NCI-H1417 treated with DMSO at 0.1 percent for 48 hours (cell line): ENCODE data around the gene ERC2.

Source experiments
- DNase-seq: peaks from one replicate; lab custom pipeline; 2025; lab: John Stamatoyannopoulos, UW

Gene ERC2

GRCh38 chr3:56424885-56425284, 43.4 kb downstream of the ERC2 start:
- DNase-seq = no peak

GRCh38 chr3:56424336-56424735, 43.9 kb downstream of the ERC2 start:
- DNase-seq = no peak

- no peak for DNase-seq
These were observed 44.6 kb downstream of the ERC2 start for GRCh38 chr3:56423661-56424099.

DNA sequence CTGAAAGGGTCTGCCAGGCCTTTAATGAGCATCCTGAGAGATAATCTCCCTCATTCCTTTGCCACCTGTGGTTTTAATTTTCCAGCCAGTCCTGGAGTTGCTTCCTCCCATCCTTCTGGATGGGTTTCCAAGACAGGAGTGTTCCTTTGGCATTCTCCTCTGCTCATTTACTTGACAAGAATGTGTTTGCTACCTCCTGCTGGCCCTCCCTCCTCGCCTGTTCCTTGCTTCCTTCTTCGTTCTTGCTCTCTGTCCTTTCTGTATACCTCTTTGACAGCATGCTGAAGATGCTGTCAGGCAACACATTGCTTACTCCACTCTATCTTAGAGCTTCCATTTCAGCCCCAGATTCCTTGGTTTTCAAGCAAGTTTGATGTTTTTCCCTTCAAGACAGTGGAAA, 46.0 kb downstream of the ERC2 start:
- no peak for DNase-seq

- DNase-seq = no peak
These were observed 47.1 kb downstream of the ERC2 start for GRCh38 chr3:56421205-56421604.

DNA sequence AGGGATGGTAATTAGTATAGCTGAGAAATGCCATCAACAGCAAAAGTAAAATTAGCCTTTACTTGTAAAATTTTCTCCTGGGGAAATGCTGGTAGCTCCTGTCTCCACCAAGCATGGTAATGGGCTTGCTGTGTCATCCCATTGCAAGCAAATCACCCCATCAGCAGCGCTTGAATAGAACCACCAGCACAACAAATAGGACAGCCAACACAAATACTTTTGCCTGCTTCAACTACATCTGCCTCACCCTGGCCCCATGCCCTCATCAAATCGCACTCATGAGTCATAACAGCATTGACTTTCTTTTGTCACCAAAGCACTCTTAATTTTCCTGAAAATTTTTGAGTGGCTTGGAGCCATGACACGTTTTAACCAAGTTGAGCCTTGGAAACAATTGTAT, 52.6 kb downstream of the ERC2 start:
- DNase-seq = no peak

- DNase-seq = no peak
These were observed 54.4 kb downstream of the ERC2 start for GRCh38 chr3:56413911-56414310.

DNA sequence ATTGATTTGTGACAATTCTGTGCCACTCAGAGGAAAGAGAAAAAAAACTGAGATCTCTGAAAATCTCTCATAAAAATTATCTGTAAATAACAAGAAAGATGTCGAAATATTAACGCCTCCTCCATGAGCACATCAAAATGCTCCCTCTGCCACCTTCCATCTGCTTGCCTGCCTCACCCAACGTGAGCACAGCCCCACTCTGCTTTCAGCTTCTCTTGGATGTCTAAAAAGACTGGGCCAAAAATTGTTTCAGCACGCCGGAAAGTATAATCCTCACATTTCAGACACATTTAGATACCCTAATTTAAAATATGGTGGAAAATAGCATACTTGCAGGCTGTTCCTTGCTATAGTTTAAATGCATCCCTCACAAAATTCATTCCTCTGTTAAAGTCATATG, 57.1 kb downstream of the ERC2 start:
- no peak for DNase-seq

DNA sequence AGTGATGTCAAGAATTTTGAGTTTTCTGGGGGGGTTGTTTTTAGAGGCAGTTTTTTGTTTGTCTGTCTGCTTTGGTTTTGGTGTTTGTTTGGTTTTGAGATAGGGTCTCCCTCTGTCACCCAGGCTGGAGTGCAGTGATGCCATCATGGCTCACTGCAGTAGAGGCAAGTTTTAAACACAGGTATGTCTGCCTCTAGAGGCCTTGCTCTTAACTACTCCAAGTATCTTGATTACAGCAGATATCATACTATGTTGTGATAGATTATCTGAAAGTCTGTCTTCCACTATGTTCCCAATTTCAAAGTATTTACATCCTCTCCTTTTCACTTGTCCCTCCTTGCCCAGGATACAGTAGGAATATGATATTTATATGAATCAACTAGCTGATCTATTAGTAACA, 57.7 kb downstream of the ERC2 start:
- DNase-seq = no peak

DNA sequence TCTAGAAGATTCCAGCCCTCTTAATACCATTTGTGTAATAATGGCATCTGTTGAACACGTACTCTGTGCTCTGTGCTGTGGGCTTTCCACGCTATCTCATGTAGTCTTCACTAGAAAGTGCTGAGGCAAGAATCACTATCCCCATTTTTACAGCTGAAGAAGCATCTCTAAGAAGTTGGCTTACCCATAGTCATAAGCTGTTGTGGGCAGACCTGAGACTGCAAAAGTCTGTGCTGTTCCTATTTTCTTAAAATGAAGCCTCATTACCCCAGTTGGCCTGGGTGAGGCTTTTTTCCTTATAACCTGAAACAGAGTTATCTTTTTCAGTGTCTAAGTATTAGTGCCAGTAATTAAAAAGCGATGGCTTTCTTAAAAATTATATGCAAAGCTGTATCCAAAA, 58.5 kb downstream of the ERC2 start:
- no peak for DNase-seq

- DNase-seq = no peak
These were observed 59.5 kb downstream of the ERC2 start for GRCh38 chr3:56408761-56409196.

DNA sequence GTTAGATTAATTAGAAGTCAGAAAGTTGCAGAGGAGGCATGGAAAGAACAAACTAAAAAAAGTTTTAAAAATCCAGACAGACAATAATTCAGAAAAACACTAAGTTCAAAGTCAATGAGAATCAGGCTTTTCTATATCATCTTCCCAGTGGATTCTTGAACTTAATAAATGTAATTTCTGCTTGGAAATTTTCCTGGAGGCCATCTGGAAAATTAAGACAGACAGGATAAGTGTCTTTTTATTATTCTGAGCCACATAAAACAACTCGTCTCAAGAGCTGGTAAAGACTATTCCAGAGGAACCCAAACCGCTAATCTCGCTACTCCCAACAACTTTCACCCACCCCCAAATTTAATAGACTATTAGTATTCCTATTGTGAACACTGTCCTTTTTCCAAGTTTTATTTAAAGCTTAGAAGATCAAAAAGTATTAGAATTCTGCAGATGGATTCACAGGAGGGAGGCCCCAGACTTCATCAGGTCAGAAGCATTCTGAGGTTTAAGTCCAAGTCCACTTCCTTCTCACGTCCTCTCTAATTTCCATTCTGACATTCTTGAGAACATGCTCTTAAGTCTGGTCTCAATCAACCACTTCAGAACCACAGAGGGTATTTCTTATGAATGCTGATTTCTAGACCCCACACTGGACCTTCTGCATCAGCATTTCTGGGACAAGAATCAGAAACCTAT, 61.3 kb downstream of the ERC2 start:
- DNase-seq = no peak

DNA sequence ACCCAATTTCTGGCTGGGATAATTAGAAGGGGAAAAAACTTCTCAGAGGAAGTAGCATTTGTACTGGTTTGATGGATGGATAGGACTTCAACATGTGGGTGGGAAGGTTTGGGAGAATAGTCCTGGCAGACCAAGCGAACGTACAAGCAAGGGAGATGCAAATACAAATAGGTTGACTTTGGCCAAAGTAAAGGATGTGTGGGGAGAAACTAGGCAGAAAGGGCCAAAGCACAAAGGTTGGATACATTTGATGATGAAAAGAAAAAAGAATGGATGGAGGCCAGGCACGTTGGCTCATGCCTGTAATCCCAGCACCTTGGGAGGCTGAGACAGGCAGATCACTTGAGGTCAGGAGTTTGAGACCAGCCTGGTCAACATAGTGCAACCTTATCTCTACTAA, 63.4 kb downstream of the ERC2 start:
- no peak for DNase-seq

- no peak for DNase-seq
These were observed 69.6 kb downstream of the ERC2 start for GRCh38 chr3:56398659-56399058.

- no peak for DNase-seq
These were observed 70.5 kb downstream of the ERC2 start for GRCh38 chr3:56397798-56398197.

GRCh38 chr3:56389183-56389830, 79.0 kb downstream of the ERC2 start:
- DNase-seq = no peak

GRCh38 chr3:56383092-56383491, 85.2 kb downstream of the ERC2 start:
- no peak for DNase-seq

- no peak for DNase-seq
These were observed 88.5 kb downstream of the ERC2 start for GRCh38 chr3:56379723-56380287.

DNA sequence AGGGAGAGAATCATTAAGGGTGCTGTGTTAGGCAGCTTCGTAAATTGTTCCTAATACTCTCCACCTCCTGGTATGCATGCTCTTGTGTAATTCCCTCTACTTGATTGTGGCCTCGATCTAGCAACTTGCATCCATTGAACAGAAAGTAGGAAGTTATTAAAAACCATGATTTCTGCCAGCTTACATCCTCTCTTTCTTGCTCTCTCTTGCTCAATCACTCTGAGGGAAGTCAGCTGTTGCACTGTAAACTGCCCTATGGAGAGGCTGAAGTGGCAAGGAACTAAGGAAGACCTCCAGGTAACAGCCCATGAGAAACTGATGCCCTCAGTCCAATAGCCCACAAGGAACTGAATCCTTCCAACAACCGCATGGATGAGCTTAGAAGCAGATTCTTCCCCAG, 92.6 kb downstream of the ERC2 start:
- DNase-seq = no peak

GRCh38 chr3:56373386-56373785, 94.9 kb downstream of the ERC2 start:
- DNase-seq = no peak

DNA sequence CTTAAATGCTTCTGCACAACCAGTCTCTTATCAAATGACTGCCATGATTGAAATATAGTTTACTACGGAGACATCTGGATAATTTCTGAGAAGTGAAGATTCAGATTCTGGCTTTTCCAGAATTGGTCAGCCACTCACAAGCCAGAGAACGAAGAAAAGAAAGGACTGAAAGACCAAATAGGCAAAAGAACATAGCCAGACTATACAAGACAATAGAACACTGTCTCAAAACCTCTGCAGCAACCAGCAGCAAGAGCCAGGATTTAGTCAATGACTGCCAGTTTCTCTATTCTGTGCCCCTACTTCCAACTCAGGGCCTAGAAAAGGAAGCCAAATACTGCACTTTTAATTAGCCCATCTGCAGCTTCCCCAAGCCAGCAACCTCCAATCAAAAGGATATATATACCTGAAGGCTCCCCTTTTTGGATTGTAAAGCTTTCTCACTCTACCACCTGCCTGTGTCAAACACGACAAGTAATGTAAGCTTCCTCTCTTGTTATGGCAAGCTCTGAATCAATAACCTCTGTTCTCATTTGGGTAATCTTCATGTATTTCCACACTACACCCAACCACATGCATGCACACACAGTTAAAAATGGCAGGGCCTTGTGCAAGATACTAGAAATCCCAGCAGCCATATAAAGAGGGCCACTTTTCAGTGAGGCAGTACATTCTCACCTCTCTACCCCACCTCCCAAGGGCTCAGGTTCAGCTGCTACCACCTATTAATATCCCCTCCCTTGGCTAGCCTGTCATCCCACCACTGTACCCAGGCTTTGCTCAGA, 97.1 kb downstream of the ERC2 start:
- no peak for DNase-seq

DNA sequence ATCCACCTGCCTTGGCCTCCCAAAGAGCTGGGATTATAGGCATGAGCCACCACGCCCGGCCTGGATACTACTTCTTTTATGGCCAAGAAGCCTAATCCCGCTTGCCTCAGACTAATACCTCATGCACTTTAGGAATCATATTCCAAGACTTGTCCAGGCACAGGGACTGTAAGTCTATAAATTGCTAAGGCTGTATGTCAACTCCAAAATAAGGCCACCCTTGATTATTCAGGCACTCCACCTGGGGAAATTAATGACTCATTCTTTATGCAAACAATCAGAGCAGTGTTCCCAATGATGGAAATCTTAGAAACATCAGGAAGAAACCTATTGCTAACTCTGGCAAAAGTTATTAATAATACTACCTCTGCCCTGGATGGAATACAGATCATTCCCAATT, 98.4 kb downstream of the ERC2 start:
- DNase-seq = no peak

DNA sequence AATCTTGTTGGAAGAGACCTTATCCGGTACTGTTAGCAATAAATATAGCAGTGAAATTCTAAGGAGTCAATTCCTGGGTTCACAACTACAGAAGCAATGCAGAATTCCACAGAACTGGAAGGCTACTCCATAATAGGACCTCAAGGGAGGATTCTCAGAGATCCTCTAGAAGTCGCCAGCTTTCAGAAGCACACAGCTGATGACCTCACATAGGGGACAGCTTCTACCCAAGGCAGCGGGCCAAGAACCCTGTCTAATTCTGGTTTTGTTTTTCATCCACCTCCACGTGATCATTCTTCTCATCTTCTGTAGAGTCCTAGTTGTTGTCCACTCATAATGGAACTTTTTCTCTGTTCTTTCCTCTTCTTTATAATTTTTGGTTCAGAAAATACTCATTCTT, 99.4 kb downstream of the ERC2 start:
- DNase-seq = no peak
